ENCODE measurements around the gene HOXB2. TPM values are rescaled to one million over a fixed set of nuclear protein-coding genes. Genes with fewer than 3 reads are reported as not detected.
A peak's percentile ranks its signal among the peaks of the same experiment; 100 is the strongest.

Gene HOXB2
- total and polyA plus RNA-seq, 9 of the 15 experiments (the other 6 are each of a cell fraction or from before 2014, with no cell fraction given) = 2.1 to 97.7 (median 21.2) TPM

DNA sequence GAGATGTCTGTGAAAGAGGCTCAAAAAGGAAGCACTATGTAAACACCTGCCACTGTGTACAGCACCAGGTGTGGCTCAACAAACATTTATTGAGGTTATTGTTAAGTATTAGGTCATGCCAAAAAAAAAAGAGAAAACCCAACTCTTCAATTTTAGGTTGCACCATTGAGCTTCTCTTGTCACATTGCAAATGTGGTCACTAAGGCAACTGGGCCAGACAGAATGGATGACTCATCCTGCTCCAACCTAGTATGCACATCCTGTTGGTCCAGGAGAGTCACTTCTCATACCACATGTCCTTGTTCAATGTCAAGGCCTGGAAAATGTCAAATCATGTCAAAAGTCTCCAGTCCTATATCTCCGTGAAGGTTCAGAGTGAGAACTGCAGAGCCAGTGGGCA is 39.1 kb downstream of the HOXB2 start (continued):
- TF ChIP-seq, protein P1, sequence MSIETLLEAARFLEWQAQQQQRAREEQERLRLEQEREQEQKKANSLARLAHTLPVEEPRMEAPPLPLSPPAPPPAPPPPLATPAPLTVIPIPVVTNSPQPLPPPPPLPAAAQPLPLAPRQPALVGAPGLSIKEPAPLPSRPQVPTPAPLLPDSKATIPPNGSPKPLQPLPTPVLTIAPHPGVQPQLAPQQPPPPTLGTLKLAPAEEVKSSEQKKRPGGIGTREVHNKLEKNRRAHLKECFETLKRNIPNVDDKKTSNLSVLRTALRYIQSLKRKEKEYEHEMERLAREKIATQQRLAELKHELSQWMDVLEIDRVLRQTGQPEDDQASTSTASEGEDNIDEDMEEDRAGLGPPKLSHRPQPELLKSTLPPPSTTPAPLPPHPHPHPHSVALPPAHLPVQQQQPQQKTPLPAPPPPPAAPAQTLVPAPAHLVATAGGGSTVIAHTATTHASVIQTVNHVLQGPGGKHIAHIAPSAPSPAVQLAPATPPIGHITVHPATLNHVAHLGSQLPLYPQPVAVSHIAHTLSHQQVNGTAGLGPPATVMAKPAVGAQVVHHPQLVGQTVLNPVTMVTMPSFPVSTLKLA (conservative IDR thresholded peaks at IDR 0.05) = 0 out of 4 replicates have a peak, but pooled peaks of 1 of the 2 experiments have one; percentile 28
- TF ChIP-seq MAFF (IDR thresholded peaks at IDR 0.05; ENCODE audit: low read length) (0 out of 2 replicates have a peak, but pooled peaks have one; percentile 9), ZNF316 (IDR thresholded peaks at IDR 0.05) (peak; percentile 83), ESRRA (IDR thresholded peaks at IDR 0.05; ENCODE audit: borderline replicate concordance, low read depth) (peak; percentile 96), MAFG (tag; conservative IDR thresholded peaks at IDR 0.05) (peak; percentile 75), ZNF24 (IDR thresholded peaks at IDR 0.05) (no peak), ZNF586 (CRISPR knock-in tag; conservative IDR thresholded peaks at IDR 0.05) (no peak), SMARCA5 (IDR thresholded peaks at IDR 0.05) (no peak), JUN (IDR thresholded peaks at IDR 0.05; ENCODE audit: borderline replicate concordance, low read depth, low read length) (peak; percentile 95), JUN (CRISPR knock-in tag; IDR thresholded peaks at IDR 0.05; ENCODE audit: borderline replicate concordance) (no peak), SAP30 (IDR thresholded peaks at IDR 0.05; ENCODE audit: borderline replicate concordance, insufficient read depth, low read depth, low read length, poor library complexity, severe bottlenecking) (no peak), ETV1 (tag; conservative IDR thresholded peaks at IDR 0.05; ENCODE audit: low read depth) (peak; percentile 67), SMARCE1 (IDR thresholded peaks at IDR 0.05) (peak; percentile 50; the same call in 1 of the 2 replicates), ZBTB8A (IDR thresholded peaks at IDR 0.05; ENCODE audit: partially characterized antibody) (no peak), ARNT (IDR thresholded peaks at IDR 0.05) (no peak), BRCA1 (IDR thresholded peaks at IDR 0.05) (no peak), BRCA1 (CRISPR knock-in tag; IDR thresholded peaks at IDR 0.05) (no peak), NFE2 (IDR thresholded peaks at IDR 0.05; ENCODE audit: low read depth) (peak; percentile 75), DPF2 (IDR thresholded peaks at IDR 0.05) (peak; percentile 72)
- TF ChIP-seq, protein P2, sequence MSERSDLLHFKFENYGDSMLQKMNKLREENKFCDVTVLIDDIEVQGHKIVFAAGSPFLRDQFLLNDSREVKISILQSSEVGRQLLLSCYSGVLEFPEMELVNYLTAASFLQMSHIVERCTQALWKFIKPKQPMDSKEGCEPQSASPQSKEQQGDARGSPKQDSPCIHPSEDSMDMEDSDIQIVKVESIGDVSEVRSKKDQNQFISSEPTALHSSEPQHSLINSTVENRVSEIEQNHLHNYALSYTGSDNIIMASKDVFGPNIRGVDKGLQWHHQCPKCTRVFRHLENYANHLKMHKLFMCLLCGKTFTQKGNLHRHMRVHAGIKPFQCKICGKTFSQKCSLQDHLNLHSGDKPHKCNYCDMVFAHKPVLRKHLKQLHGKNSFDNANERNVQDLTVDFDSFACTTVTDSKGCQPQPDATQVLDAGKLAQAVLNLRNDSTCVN (CRISPR knock-in tag; IDR thresholded peaks at IDR 0.05) = no peak
- TF ChIP-seq, protein P3, sequence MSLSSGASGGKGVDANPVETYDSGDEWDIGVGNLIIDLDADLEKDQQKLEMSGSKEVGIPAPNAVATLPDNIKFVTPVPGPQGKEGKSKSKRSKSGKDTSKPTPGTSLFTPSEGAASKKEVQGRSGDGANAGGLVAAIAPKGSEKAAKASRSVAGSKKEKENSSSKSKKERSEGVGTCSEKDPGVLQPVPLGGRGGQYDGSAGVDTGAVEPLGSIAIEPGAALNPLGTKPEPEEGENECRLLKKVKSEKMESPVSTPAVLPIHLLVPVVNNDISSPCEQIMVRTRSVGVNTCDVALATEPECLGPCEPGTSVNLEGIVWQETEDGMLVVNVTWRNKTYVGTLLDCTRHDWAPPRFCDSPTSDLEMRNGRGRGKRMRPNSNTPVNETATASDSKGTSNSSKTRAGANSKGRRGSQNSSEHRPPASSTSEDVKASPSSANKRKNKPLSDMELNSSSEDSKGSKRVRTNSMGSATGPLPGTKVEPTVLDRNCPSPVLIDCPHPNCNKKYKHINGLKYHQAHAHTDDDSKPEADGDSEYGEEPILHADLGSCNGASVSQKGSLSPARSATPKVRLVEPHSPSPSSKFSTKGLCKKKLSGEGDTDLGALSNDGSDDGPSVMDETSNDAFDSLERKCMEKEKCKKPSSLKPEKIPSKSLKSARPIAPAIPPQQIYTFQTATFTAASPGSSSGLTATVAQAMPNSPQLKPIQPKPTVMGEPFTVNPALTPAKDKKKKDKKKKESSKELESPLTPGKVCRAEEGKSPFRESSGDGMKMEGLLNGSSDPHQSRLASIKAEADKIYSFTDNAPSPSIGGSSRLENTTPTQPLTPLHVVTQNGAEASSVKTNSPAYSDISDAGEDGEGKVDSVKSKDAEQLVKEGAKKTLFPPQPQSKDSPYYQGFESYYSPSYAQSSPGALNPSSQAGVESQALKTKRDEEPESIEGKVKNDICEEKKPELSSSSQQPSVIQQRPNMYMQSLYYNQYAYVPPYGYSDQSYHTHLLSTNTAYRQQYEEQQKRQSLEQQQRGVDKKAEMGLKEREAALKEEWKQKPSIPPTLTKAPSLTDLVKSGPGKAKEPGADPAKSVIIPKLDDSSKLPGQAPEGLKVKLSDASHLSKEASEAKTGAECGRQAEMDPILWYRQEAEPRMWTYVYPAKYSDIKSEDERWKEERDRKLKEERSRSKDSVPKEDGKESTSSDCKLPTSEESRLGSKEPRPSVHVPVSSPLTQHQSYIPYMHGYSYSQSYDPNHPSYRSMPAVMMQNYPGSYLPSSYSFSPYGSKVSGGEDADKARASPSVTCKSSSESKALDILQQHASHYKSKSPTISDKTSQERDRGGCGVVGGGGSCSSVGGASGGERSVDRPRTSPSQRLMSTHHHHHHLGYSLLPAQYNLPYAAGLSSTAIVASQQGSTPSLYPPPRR (CRISPR knock-in tag; IDR thresholded peaks at IDR 0.05; ENCODE audit: borderline replicate concordance) = no peak
- TF ChIP-seq, protein P4, sequence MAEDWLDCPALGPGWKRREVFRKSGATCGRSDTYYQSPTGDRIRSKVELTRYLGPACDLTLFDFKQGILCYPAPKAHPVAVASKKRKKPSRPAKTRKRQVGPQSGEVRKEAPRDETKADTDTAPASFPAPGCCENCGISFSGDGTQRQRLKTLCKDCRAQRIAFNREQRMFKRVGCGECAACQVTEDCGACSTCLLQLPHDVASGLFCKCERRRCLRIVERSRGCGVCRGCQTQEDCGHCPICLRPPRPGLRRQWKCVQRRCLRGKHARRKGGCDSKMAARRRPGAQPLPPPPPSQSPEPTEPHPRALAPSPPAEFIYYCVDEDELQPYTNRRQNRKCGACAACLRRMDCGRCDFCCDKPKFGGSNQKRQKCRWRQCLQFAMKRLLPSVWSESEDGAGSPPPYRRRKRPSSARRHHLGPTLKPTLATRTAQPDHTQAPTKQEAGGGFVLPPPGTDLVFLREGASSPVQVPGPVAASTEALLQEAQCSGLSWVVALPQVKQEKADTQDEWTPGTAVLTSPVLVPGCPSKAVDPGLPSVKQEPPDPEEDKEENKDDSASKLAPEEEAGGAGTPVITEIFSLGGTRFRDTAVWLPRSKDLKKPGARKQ (CRISPR knock-in tag; IDR thresholded peaks at IDR 0.05) = no peak
